CD14-positive monocyte (primary cell): Measurements from ENCODE around the gene ZNF804B. TPM values are rescaled to one million over a fixed set of nuclear protein-coding genes. Genes with fewer than 3 reads are reported as not detected.

Source experiments
- DNase-seq, 3 donors: peaks; one replicate each; pipeline ENCODE4 v3.0.0-alpha.2; 2011 to 2022
- H2AFZ ChIP-seq: 2 replicates; pipeline ENCODE4 v1.6.0; 2012; ENCODE audit warnings: mild to moderate bottlenecking, low read depth, low read length, inconsistent platforms; ENCODE audit not compliant: insufficient read depth, poor library complexity, severe bottlenecking
- H3K27ac ChIP-seq, 2 donors: 1 replicate in 1 of 2; 2 replicates in 1 of 2; pipeline ENCODE4 v1.5.1; 2012 to 2013; ENCODE audit warnings: low read length in 2 of 2, control low read depth in 1 of 2, inconsistent platforms in 1 of 2, low read depth in 1 of 2, mild to moderate bottlenecking in 1 of 2
- H3K27me3 ChIP-seq, 2 donors: one replicate each; pipeline versions ENCODE4 v1.6.0 to v1.6.1; 2011 to 2013; ENCODE audit warnings: low read length in 2 of 2; ENCODE audit not compliant: control insufficient read depth in 2 of 2, insufficient read depth in 2 of 2
- H3K36me3 ChIP-seq, 2 donors: replicated peaks in 1 of 2; 1 replicate in 1 of 2; 2 replicates in 1 of 2; pipeline versions ENCODE4 v1.5.1 to v1.6.1; 2012 to 2013; ENCODE audit warnings: low read length in 2 of 2, control low read depth in 1 of 2, inconsistent platforms in 1 of 2, mild to moderate bottlenecking in 1 of 2; ENCODE audit not compliant: insufficient read depth in 2 of 2, control insufficient read depth in 1 of 2
- H3K4me1 ChIP-seq, 2 donors: 1 replicate in 1 of 2; 2 replicates in 1 of 2; pipeline versions ENCODE4 v1.5.1 to v1.6.1; 2012 to 2013; ENCODE audit warnings: low read length in 2 of 2, control low read depth in 1 of 2, inconsistent platforms in 1 of 2, mild to moderate bottlenecking in 1 of 2, moderate library complexity in 1 of 2; ENCODE audit not compliant: insufficient read depth in 2 of 2, control insufficient read depth in 1 of 2
- H3K4me2 ChIP-seq: replicated peaks from 2 replicates; pipeline ENCODE3; 2012; ENCODE audit warnings: low read length, moderate library complexity, mild to moderate bottlenecking; ENCODE audit not compliant: poor library complexity, severe bottlenecking; ENCODE audit errors: extremely low read depth
- H3K4me3 ChIP-seq, 3 experiments: fragments of 200-600 bp in 1 of 3; sonication (generic) in 1 of 3; replicated peaks in 1 of 3; 1 replicate in 2 of 3; 2 replicates in 1 of 3; pipeline ENCODE4 v1.5.1; 2011 to 2013; ENCODE audit warnings: low read length in 3 of 3, mild to moderate bottlenecking in 3 of 3, control low read depth in 2 of 3, low read depth in 2 of 3, inconsistent platforms in 1 of 3, moderate library complexity in 1 of 3
- H3K79me2 ChIP-seq: 2 replicates; pipeline ENCODE4 v1.6.0; 2012; ENCODE audit warnings: mild to moderate bottlenecking, control low read depth, inconsistent platforms, low read length, moderate library complexity; ENCODE audit not compliant: insufficient read depth
- H3K9ac ChIP-seq: 2 replicates; pipeline ENCODE4 v1.6.0; 2017; ENCODE audit warnings: low read length, mild to moderate bottlenecking; ENCODE audit not compliant: insufficient read depth, poor library complexity, severe bottlenecking
- H3K9me3 ChIP-seq, 2 donors: replicated peaks in 1 of 2; 1 replicate in 1 of 2; 2 replicates in 1 of 2; pipeline versions ENCODE4 v1.5.1 to v1.6.1; 2012 to 2013; ENCODE audit warnings: low read length in 2 of 2, control low read depth in 1 of 2; ENCODE audit not compliant: control insufficient read depth in 1 of 2, insufficient read depth in 1 of 2
- H4K20me1 ChIP-seq: 2 replicates; pipeline ENCODE4 v1.6.0; 2012; ENCODE audit warnings: mild to moderate bottlenecking, low read length, control low read depth, moderate library complexity; ENCODE audit not compliant: insufficient read depth
- H3K27ac Mint-ChIP-seq, 7 donors: one replicate each; pipeline ENCODE4 v1.8.0; 2020; ENCODE audit warnings: mild to moderate bottlenecking in 7 of 7, mixed read lengths in 7 of 7, moderate library complexity in 6 of 7, inconsistent platforms in 2 of 7
- H3K27me3 Mint-ChIP-seq, 3 donors: one replicate each; pipeline ENCODE4 v1.8.0; 2021 to 2022; ENCODE audit warnings: low read depth in 3 of 3, mild to moderate bottlenecking in 3 of 3, mixed read lengths in 3 of 3, moderate library complexity in 3 of 3, inconsistent platforms in 1 of 3
- H3K36me3 Mint-ChIP-seq, 2 donors: one replicate each; pipeline ENCODE4 v1.8.0; 2020; ENCODE audit warnings: mixed read lengths in 2 of 2, inconsistent platforms in 1 of 2, mild to moderate bottlenecking in 1 of 2
- H3K4me1 Mint-ChIP-seq: one replicate; pipeline ENCODE4 v1.8.0; 2020; ENCODE audit warnings: mild to moderate bottlenecking, mixed read lengths
- H3K4me3 Mint-ChIP-seq, 2 donors: one replicate each; pipeline ENCODE4 v1.8.0; 2020; ENCODE audit warnings: mild to moderate bottlenecking in 2 of 2, mixed read lengths in 2 of 2, moderate library complexity in 1 of 2
- H3K9me3 Mint-ChIP-seq, 7 donors: one replicate each; pipeline ENCODE4 v1.8.0; 2020 to 2022; ENCODE audit warnings: mixed read lengths in 7 of 7, mild to moderate bottlenecking in 6 of 7, moderate library complexity in 6 of 7, inconsistent platforms in 2 of 7
- CTCF ChIP-seq: fragments of 200-600 bp; IDR thresholded peaks from one replicate; pipeline ENCODE4 v1.8.0; 2022; ENCODE audit warnings: antibody characterized with exemption, mild to moderate bottlenecking
- WGBS: methylation state at CpG from one replicate; pipeline ENCODE4 v1.1.5; 2013; ENCODE audit warnings: missing lambda C conversion rate; ENCODE audit not compliant: insufficient coverage; 5-methylcytosine and 5-hydroxymethylcytosine counted together
- intact Hi-C, 2 donors: fragments of 100-400 bp; cut with micrococcal nuclease; formaldehyde crosslinking; loops; one replicate each; pipeline versions ENCODE4 v1.15.0 to v1.15.1; 2023
- polyA plus RNA-seq, 3 donors: library from polyadenylated mRNA; depleted of rRNA in 1 of 3; unstranded in 2 of 3; stranded (reverse) in 1 of 3; fragments of 300-500 nt in 2 of 3; fragments of >200 nt in 1 of 3; fragmentation: Illumina TruSeq in 2 of 3; gene quantifications; 1 replicate in 2 of 3; 2 replicates in 1 of 3; pipeline ENCODE4 v1.2.3, GENCODE V29; 2012 to 2021

ZNF804B gene
- polyA plus RNA-seq, 3 donors, result not detected

- Mint-ChIP-seq H3K36me3 (no peaks in the 10 kb centered on the region), H3K27me3 (peaks cover 38 to 60% (median 50%) of the 10 kb centered on the region in 3 donors), H3K4me1 (peaks cover 4% of the 10 kb centered on the region), H3K4me3 (peak overlapping the region in 1 of 2 donors; percentile 39), H3K9me3 (peaks cover 0 to 3% (median 1%) of the 10 kb centered on the region in 7 donors), H3K27ac (no peak overlapping the region)
- Histone ChIP-seq H3K27me3 (peaks cover 39 to 66% of the 10 kb centered on the region in 2 donors), H3K4me1 (no peaks in the 10 kb centered on the region), H3K9ac (no peak overlapping the region), H2AFZ (no peak overlapping the region), H3K4me3 (no peak overlapping the region), H3K9me3 (peaks cover 0 to 8% of the 10 kb centered on the region in 2 donors), H3K36me3 (no peaks in the 10 kb centered on the region), H3K79me2 (no peaks in the 10 kb centered on the region), H4K20me1 (no peaks in the 10 kb centered on the region), H3K27ac (no peak overlapping the region), H3K4me2 (no peak overlapping the region)
- TF ChIP-seq CTCF, result no peak
- no peak for DNase-seq
- WGBS, result no CpG with 5 or more reads among the region's 2 CpGs
- intact Hi-C loops, result no loop called here
Observed at GRCh38 chr7:88757371-88757770, 2.1 kb upstream of the ZNF804B start.

GRCh38 chr7:88758381-88759229 lies 895 bp upstream of the ZNF804B start:
- Histone ChIP-seq H3K27ac (no peak overlapping the region), H3K4me2 (no peak overlapping the region), H4K20me1 (no peaks in the 10 kb centered on the region), H2AFZ (no peak overlapping the region), H3K36me3 (no peaks in the 10 kb centered on the region), H3K4me1 (no peaks in the 10 kb centered on the region), H3K79me2 (no peaks in the 10 kb centered on the region), H3K9me3 (peaks cover 0 to 8% of the 10 kb centered on the region in 2 donors), H3K9ac (no peak overlapping the region), H3K4me3 (no peak overlapping the region), H3K27me3 (peaks cover 39 to 69% of the 10 kb centered on the region in 2 donors)
- peak overlapping the region in 1 of 2 donors; percentile 68 for H3K4me3 Mint-ChIP-seq
- no peak for DNase-seq
- peaks cover 42 to 66% (median 53%) of the 10 kb centered on the region in 3 donors for H3K27me3 Mint-ChIP-seq
- H3K4me1 Mint-ChIP-seq, result peaks cover 4% of the 10 kb centered on the region
- 5% methylated on average over 21 of the region's 33 CpGs for WGBS
- H3K9me3 Mint-ChIP-seq, result peaks cover 0 to 3% (median 1%) of the 10 kb centered on the region in 7 donors
- intact Hi-C loops, result no loop called here
- TF ChIP-seq CTCF, result no peak
- H3K36me3 Mint-ChIP-seq, result no peaks in the 10 kb centered on the region
- H3K27ac Mint-ChIP-seq, result peak overlapping the region in 1 of 7 donors; percentile 77
